Activated T-helper 2 cell treated with anti-CD3 and anti-CD28 coated beads, Interferon-gamma antibody, Interleukin-2, Interleukin-4, amounts not matched to agents 10 μg/mL and 5 μg/mL and 100 μg/mL, durations not matched to agents 14 hours and 24 hours and 36 hours (primary cell): ENCODE measurements around the gene RWDD1. TPM values are rescaled to one million over a fixed set of nuclear protein-coding genes. Genes with fewer than 3 reads are reported as not detected.

Experiments used
- DNase-seq: peaks from one replicate; pipeline ENCODE4 v3.0.0; 2021; ENCODE audit warnings: low spot score
- H3K27ac Mint-ChIP-seq: one replicate; pipeline ENCODE4 v1.8.0; 2021; ENCODE audit warnings: mixed read lengths
- H3K27me3 Mint-ChIP-seq: one replicate; pipeline ENCODE4 v1.8.0; 2021; ENCODE audit warnings: low read depth, mixed read lengths
- H3K36me3 Mint-ChIP-seq: one replicate; pipeline ENCODE4 v1.8.0; 2021; ENCODE audit warnings: low read depth, mixed read lengths
- H3K4me1 Mint-ChIP-seq: one replicate; pipeline ENCODE4 v1.8.0; 2021; ENCODE audit warnings: low read depth, mixed read lengths
- H3K4me3 Mint-ChIP-seq: one replicate; pipeline ENCODE4 v1.8.0; 2021; ENCODE audit warnings: low read depth, mild to moderate bottlenecking, moderate library complexity, mixed read lengths
- H3K9me3 Mint-ChIP-seq: one replicate; pipeline ENCODE4 v1.8.0; 2021; ENCODE audit warnings: mixed read lengths
- intact Hi-C: fragments of 100-400 bp; cut with micrococcal nuclease; formaldehyde crosslinking; loops from one replicate; pipeline ENCODE4 v1.15.1; 2023
- total RNA-seq: library from RNA; stranded (reverse); gene quantifications from 2 replicates; pipeline ENCODE4 v1.2.3, GENCODE V29; 2022

The RWDD1 gene
- total RNA-seq, 1 donor from 2014 or later: 42.1 TPM

DNA sequence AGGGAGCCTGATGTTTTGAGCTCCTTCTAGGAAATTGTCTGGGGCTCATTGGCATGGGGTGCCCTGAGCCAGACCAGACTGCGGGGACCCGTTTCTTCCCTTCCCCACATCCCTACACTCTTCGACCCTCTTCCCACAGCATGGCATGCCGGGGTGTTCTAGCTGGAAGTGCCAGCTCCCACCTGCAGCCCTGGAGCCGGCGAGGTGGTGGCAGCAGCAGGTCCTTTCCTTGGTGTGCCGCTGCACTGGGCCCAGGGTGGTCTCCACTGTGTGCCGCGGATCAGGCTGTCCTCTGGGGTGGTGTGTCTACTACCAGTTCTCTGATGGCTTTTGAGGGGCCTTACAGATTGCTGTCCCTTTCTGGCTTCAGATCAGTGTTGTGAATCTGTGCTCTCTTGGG, 7.5 kb upstream of the RWDD1 start:
- H3K9me3 Mint-ChIP-seq: no peaks in the 10 kb centered on the region
- no peak overlapping the region for H3K27ac Mint-ChIP-seq
- peaks cover 4% of the 10 kb centered on the region for H3K4me1 Mint-ChIP-seq
- H3K36me3 Mint-ChIP-seq: no peaks in the 10 kb centered on the region
- DNase-seq: no peak
- intact Hi-C loops: no loop called here
- peaks cover 20% of the 10 kb centered on the region for H3K27me3 Mint-ChIP-seq
- H3K4me3 Mint-ChIP-seq: no peak overlapping the region

- Mint-ChIP-seq H3K27me3 (peaks cover 20% of the 10 kb centered on the region), H3K27ac (no peak overlapping the region), H3K36me3 (no peaks in the 10 kb centered on the region), H3K4me3 (no peak overlapping the region), H3K9me3 (no peaks in the 10 kb centered on the region), H3K4me1 (peaks cover 6% of the 10 kb centered on the region)
- DNase-seq: no peak
- intact Hi-C loops: no loop called here
These were observed 7.0 kb upstream of the RWDD1 start for GRCh38 chr6:116564311-116564710.

DNA sequence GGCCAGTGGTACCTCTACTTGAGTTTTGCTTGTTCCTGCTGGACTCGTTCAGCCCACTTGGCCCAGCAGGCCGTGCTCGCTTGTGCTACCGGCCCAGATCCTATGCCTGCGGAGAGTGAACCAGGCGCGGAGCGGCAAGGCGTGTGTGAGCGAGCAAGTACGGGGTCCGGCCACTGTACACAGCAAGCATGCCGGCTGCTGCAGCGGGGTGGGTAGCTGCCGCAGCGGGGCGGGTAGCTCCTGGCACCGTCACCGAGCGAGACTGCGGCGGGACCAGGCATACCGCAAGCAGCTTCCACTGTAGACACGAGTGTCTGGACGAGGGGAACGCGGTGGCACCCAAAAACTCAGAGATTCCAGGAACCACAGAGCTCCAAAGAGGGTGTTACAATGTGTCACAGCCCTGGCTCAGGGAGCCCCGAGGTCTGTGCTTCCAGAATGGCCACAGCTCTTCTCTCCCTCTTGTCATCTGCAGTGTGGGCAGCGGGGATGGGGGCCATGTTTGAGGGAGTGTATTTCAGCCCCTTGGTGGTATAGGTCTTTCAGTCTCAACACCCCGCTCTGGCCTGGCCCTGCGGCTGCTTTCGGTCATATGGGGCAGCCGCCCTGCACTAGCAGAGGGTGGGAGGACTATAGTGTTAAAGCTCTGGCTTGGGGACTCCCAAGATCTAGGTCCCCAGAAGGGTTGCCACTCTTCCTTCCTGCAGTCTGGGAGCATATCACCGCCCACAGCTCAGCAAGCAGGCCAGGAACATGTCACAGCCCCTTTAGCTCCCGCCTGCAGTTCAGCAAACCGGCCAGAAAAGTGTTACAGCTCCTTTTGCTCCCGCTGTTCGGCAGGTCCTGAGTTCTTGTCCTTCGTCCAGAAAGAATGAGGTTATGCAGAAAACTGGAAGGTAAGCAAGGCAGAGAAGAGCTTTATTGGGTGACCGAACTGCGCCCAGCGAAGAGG, 6.1 kb upstream of the RWDD1 start:
- peaks cover 20% of the 10 kb centered on the region for H3K27me3 Mint-ChIP-seq
- H3K4me1 Mint-ChIP-seq: peaks cover 10% of the 10 kb centered on the region
- no peak overlapping the region for H3K27ac Mint-ChIP-seq
- DNase-seq: no peak
- intact Hi-C loops: no loop called here
- H3K36me3 Mint-ChIP-seq: no peaks in the 10 kb centered on the region
- H3K4me3 Mint-ChIP-seq: no peak overlapping the region
- H3K9me3 Mint-ChIP-seq: no peaks in the 10 kb centered on the region

DNA sequence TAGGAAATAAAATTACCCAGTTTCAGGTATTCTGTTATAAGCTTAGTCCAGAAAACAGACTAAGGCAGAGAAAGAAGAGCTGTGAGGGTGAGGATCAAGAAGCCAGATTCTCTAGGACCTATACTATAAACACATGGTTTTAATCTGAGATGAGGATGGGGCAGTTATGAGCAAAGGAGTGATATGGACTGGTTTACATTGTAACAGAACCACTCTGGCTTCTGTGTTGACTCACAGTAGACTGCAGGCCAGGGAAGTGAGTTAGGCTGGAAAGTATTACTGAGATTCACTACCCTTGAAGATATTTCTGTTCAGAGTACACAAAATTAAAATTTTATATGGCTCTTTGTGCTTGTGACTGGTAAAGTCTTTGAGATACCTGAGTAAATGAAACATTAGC, 3.2 kb upstream of the RWDD1 start:
- Mint-ChIP-seq H3K4me1 (peaks cover 20% of the 10 kb centered on the region), H3K4me3 (no peak overlapping the region), H3K27ac (no peak overlapping the region), H3K36me3 (no peaks in the 10 kb centered on the region), H3K27me3 (peaks cover 16% of the 10 kb centered on the region), H3K9me3 (no peaks in the 10 kb centered on the region)
- DNase-seq: no peak
- intact Hi-C loops: no loop called here

DNA sequence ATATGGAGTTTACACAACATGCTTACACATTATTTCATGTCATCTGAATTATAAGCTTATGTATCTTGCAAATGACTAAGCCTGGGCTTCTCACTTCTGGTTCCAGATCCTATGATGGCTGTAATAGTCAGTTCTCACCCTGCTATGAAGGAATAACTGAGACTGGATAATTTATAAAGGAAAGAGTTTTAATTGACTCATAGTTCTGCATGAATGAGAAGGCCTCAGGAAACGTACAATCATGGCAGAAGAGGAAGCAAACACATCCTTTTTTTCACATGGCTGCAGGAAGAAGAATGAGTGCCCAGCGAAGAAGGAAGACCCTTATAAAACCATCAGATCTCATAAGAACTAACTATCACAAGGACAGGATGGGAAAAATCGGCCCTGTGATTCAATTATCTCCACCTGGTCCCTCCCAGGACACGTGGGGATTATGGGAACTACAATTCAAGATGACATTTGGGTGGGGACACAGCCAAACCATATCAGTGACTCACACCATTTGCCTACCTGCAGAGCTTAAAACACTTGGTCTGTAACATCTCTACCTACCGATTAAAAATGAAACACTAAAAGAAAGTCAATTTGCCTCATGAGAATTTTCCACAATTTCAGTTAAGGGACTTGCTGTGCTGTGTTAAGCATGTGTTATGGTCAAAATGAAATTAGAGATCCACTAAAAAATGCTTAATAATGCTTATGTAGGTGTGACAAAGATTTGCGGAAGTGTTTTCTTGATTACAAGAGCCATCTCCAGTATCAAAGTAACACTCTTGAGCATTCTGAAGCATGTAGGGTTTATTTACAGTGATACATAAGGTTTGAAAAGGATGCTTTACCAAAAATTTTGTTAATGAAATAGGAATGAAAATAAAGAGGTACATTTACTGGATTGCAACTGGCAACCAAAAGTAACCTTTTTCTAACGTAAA, 2.2 kb upstream of the RWDD1 start:
- Mint-ChIP-seq H3K9me3 (no peaks in the 10 kb centered on the region), H3K36me3 (peaks cover 2% of the 10 kb centered on the region), H3K27me3 (peaks cover 10% of the 10 kb centered on the region), H3K4me3 (peak overlapping the region; percentile 23), H3K27ac (no peak overlapping the region), H3K4me1 (peaks cover 25% of the 10 kb centered on the region)
- intact Hi-C loops: no loop called here
- DNase-seq: no peak

GRCh38 chr6:116571683-116572000, 338 bp downstream of the RWDD1 start:
- H3K36me3 Mint-ChIP-seq: peaks cover 19% of the 10 kb centered on the region
- DNase-seq: no peak
- peaks cover 4% of the 10 kb centered on the region for H3K27me3 Mint-ChIP-seq
- peak overlapping the region; percentile 93 for H3K4me3 Mint-ChIP-seq
- peaks cover 36% of the 10 kb centered on the region for H3K4me1 Mint-ChIP-seq
- H3K9me3 Mint-ChIP-seq: no peaks in the 10 kb centered on the region
- intact Hi-C loops: loop anchor here (1.0 to 5.0 kb wide), 6 partner anchors 97 to 471 kb away; partner anchors contain the start of genes KPNA5, NT5DC1, TSPYL1 and TSPYL4
- H3K27ac Mint-ChIP-seq: peak overlapping the region; percentile 96

DNA sequence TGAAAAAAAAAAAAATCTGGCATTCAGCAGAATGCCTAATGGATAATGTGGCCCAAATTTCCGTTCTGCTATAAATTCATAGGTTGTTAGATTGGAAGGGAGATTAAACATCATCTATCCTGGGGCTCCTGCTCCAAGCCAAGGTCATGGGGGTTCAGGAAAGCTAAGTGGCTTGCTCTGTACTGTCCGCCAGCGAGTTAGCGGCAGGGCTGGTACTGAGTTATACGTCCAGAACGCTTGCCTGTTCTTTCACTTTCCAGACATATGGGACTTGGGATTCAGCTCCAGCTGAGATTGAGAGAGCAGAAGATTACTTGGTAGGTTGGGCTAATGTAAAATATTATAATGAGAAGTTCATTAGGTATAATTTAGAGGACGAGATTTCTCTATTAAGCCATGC, 858 bp downstream of the RWDD1 start:
- peak overlapping the region; percentile 93 for H3K4me3 Mint-ChIP-seq
- no peak for DNase-seq
- peaks cover 39% of the 10 kb centered on the region for H3K4me1 Mint-ChIP-seq
- H3K27me3 Mint-ChIP-seq: no peaks in the 10 kb centered on the region
- intact Hi-C loops: loop anchor here (5.0 kb wide), 1 partner anchor 355 kb away; no protein-coding TSS in a partner anchor
- peak overlapping the region; percentile 96 for H3K27ac Mint-ChIP-seq
- H3K9me3 Mint-ChIP-seq: no peaks in the 10 kb centered on the region
- H3K36me3 Mint-ChIP-seq: peaks cover 24% of the 10 kb centered on the region

DNA sequence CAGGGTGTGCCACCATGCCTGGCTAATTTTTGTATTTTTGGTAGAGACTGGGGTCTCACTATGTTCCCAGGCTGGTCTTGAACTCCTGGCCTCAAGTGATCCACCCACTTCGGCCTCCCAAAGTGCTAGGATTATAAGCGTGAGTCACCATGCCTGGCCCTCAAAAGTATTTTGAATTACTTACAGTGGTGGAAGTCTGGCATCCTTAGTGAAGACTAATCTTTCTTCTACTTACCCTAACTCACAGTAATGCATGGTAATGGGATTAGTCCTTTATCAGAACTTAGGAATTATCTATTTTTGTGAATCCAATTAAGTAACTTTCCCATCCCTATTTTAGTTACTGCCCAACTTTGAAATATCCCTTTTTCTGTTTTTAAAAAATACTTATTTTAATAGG, 3.9 kb downstream of the RWDD1 start:
- Mint-ChIP-seq H3K9me3 (no peaks in the 10 kb centered on the region), H3K36me3 (peaks cover 37% of the 10 kb centered on the region), H3K27me3 (no peaks in the 10 kb centered on the region), H3K4me3 (no peak overlapping the region), H3K27ac (no peak overlapping the region), H3K4me1 (peaks cover 41% of the 10 kb centered on the region)
- no peak for DNase-seq
- intact Hi-C loops: no loop called here

GRCh38 chr6:116577486-116577885, 6.2 kb downstream of the RWDD1 start:
- Mint-ChIP-seq H3K4me3 (no peak overlapping the region), H3K9me3 (no peaks in the 10 kb centered on the region), H3K27me3 (no peaks in the 10 kb centered on the region), H3K36me3 (peaks cover 50% of the 10 kb centered on the region), H3K4me1 (peaks cover 33% of the 10 kb centered on the region), H3K27ac (no peak overlapping the region)
- no peak for DNase-seq
- intact Hi-C loops: no loop called here

DNA sequence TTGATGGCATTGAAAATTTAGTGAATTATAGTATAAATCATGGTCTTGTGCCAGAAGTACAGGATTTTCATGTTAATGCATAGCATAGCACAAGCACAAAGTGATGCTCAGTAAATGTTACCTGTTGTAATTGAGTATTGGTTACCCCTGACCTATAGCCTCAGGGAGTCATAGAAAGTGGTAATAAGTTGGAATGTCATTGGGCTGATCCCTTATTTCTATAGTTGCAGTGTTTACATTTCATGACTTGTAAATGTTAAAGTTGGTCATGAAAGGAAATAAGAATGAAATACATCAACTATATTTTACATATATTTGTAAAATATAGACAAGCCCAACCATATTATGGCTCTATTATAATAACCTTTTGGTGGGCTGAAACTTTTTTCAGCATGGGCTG, 7.0 kb downstream of the RWDD1 start:
- peaks cover 29% of the 10 kb centered on the region for H3K4me1 Mint-ChIP-seq
- peaks cover 57% of the 10 kb centered on the region for H3K36me3 Mint-ChIP-seq
- intact Hi-C loops: no loop called here
- no peak overlapping the region for H3K27ac Mint-ChIP-seq
- no peak for DNase-seq
- H3K4me3 Mint-ChIP-seq: no peak overlapping the region
- H3K9me3 Mint-ChIP-seq: no peaks in the 10 kb centered on the region
- no peaks in the 10 kb centered on the region for H3K27me3 Mint-ChIP-seq

DNA sequence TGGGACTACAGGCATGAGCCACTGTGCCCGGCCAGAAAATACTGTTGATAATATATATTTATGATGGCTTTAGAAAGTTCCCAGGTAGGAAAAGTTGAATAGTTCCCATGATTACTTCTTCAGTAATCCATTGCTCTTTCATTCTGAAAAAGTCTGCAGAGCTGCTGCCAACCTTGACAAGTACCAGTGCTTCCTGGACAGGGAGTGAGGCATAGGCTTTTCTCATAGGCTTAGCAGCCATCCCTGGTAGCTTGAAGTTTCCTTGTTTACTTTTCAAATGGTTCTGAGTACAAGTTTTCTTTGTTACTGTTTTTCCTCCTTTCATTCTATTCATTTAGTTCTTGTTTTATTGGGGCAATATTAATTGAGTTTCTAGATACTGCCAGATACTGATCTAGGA, 7.8 kb downstream of the RWDD1 start:
- H3K4me3 Mint-ChIP-seq: no peak overlapping the region
- no peaks in the 10 kb centered on the region for H3K27me3 Mint-ChIP-seq
- DNase-seq: no peak
- H3K9me3 Mint-ChIP-seq: no peaks in the 10 kb centered on the region
- H3K27ac Mint-ChIP-seq: no peak overlapping the region
- intact Hi-C loops: no loop called here
- H3K36me3 Mint-ChIP-seq: peaks cover 55% of the 10 kb centered on the region
- peaks cover 23% of the 10 kb centered on the region for H3K4me1 Mint-ChIP-seq

GRCh38 chr6:116580198-116580597, 8.9 kb downstream of the RWDD1 start:
- peaks cover 20% of the 10 kb centered on the region for H3K4me1 Mint-ChIP-seq
- DNase-seq: no peak
- H3K4me3 Mint-ChIP-seq: no peak overlapping the region
- H3K27ac Mint-ChIP-seq: no peak overlapping the region
- H3K27me3 Mint-ChIP-seq: no peaks in the 10 kb centered on the region
- peaks cover 60% of the 10 kb centered on the region for H3K36me3 Mint-ChIP-seq
- intact Hi-C loops: no loop called here
- H3K9me3 Mint-ChIP-seq: no peaks in the 10 kb centered on the region

GRCh38 chr6:116586276-116586675, 15.0 kb downstream of the RWDD1 start:
- no peak overlapping the region for H3K4me3 Mint-ChIP-seq
- intact Hi-C loops: no loop called here
- peaks cover 2% of the 10 kb centered on the region for H3K4me1 Mint-ChIP-seq
- H3K36me3 Mint-ChIP-seq: peaks cover 56% of the 10 kb centered on the region
- no peak for DNase-seq
- no peaks in the 10 kb centered on the region for H3K27me3 Mint-ChIP-seq
- no peaks in the 10 kb centered on the region for H3K9me3 Mint-ChIP-seq
- no peak overlapping the region for H3K27ac Mint-ChIP-seq
